Thoracic aorta (tissue), 2 donors: Measurements from ENCODE around the gene A4GALT. TPM values are rescaled to one million over a fixed set of nuclear protein-coding genes. Genes with fewer than 3 reads are reported as not detected.
"Not testable (repeated sequence)": the region's sequence is repeated elsewhere in the genome, so short reads cannot be mapped to it uniquely, and the experiment has no call there.

Experiments used
- ATAC-seq: fragments of 150-250 bp; one replicate; pipeline ENCODE4 v1.8.0; 2017; ENCODE audit warnings: low read depth; ENCODE audit not compliant: insufficient number of reproducible peaks, low FRiP score
- DNase-seq: peaks from one replicate; pipeline ENCODE4 v3.0.0-alpha.2; 2020; ENCODE audit warnings: low spot score
- H3K27ac ChIP-seq, 2 donors: fragments of 200-600 bp; sonication (generic); 1 replicate in 1 of 2; 2 replicates in 1 of 2; pipeline ENCODE4 v1.5.1; 2016; ENCODE audit warnings: mild to moderate bottlenecking in 2 of 2, moderate library complexity in 2 of 2
- H3K27me3 ChIP-seq: fragments of 200-600 bp; sonication (generic); replicated peaks from 2 replicates; pipeline ENCODE4 v1.6.0; 2016; ENCODE audit warnings: mild to moderate bottlenecking; ENCODE audit not compliant: insufficient read depth
- H3K36me3 ChIP-seq: fragments of 200-600 bp; sonication (generic); one replicate; pipeline ENCODE4 v1.5.1; 2016
- H3K4me1 ChIP-seq, 2 donors: fragments of 200-600 bp; sonication (generic); 1 replicate in 1 of 2; 2 replicates in 1 of 2; pipeline versions ENCODE4 v1.5.1 to v1.6.0; 2016; ENCODE audit warnings: low read depth in 2 of 2, mild to moderate bottlenecking in 1 of 2; ENCODE audit not compliant: control insufficient read depth in 1 of 2
- H3K4me3 ChIP-seq: fragments of 200-600 bp; sonication (generic); 2 replicates; pipeline ENCODE4 v1.5.1; 2016; ENCODE audit warnings: mild to moderate bottlenecking
- H3K9me3 ChIP-seq: fragments of 200-600 bp; sonication (generic); 2 replicates; pipeline ENCODE4 v1.5.1; 2016
- total RNA-seq, 2 donors: library from RNA; depleted of rRNA; stranded (reverse); fragments of >200 nt; gene quantifications; one replicate each; pipeline versions ENCODE4 v1.1.0 to v1.2.3, GENCODE V29; 2016
- TF ChIP-seq, protein P1 (sequence below): fragments of 200-600 bp; sonication (generic); IDR thresholded peaks from one replicate; pipeline ENCODE4 v1.5.1; 2019; ENCODE audit warnings: antibody characterized with exemption

The A4GALT gene
- total RNA-seq, 2 donors from 2014 or later = 68.4 to 77.3 TPM

DNA sequence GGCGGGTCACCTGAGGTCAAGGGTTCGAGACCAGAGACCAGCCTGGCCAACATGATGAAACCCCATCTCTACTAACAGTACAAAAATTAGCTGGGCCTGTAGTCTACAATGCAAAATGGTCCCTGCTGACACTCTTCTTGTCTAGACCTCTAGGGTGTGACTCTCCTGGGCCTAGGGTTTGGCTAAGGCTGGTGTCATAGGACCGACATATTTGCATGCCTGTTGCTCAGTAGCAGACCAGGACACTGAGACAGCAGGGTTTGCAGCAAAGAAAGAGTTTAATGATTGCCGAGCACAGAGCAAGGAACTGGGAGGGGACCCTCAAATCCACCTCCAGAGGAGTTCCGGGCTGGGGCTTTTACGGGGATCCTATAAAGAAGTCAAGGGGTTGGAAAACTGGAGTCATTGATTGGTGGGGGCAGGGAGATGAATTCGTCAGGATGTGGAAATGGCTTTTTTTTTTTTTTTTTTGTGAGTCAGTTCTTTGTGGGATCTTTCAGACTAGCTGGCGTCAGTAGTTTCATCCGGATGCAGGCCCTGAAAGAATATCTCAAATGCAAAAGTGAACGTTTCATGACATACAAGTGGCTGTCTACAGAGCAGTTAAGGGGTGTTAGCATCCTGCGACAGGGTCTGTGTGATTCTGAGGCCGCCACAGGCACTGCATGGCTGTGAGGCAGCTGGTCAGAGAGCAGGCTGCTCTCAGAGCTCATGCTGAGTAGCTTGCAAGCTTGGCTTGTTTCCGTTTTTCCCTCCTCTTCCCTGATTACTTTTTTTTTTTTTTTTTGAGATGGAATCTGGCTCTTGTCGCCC is 27.2 kb upstream of the A4GALT start:
- Histone ChIP-seq H3K9me3 (no peaks in the 10 kb centered on the region), H3K4me3 (no peak overlapping the region), H3K27me3 (no peaks in the 10 kb centered on the region), H3K36me3 (no peaks in the 10 kb centered on the region), H3K27ac (peak overlapping the region in 1 of 2 donors; percentile 64), H3K4me1 (peaks cover 11 to 12% of the 10 kb centered on the region in 2 donors)
- ATAC-seq (peak; percentile 10), DNase-seq (no peak)
- TF ChIP-seq, protein P1, sequence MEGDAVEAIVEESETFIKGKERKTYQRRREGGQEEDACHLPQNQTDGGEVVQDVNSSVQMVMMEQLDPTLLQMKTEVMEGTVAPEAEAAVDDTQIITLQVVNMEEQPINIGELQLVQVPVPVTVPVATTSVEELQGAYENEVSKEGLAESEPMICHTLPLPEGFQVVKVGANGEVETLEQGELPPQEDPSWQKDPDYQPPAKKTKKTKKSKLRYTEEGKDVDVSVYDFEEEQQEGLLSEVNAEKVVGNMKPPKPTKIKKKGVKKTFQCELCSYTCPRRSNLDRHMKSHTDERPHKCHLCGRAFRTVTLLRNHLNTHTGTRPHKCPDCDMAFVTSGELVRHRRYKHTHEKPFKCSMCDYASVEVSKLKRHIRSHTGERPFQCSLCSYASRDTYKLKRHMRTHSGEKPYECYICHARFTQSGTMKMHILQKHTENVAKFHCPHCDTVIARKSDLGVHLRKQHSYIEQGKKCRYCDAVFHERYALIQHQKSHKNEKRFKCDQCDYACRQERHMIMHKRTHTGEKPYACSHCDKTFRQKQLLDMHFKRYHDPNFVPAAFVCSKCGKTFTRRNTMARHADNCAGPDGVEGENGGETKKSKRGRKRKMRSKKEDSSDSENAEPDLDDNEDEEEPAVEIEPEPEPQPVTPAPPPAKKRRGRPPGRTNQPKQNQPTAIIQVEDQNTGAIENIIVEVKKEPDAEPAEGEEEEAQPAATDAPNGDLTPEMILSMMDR = no peak

DNA sequence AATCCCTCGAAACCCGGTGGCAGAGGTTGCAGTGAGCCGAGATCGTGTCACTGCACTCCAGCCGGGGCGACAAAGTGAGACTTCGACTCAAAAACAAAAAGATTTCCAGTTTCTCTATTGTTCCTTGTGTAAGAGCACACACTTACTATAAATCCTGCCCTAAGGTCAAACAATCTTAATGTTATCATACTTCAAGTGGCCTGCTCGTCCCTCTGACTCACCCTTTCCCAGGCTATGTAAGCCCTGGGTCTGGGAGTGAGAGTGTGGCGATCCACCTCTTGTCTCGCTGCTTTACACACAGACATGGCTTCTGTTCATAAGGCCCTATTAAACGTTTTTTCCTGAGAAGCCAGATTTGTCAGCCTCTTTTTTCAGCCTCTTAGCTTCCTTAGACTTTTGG is 24.4 kb upstream of the A4GALT start:
- Histone ChIP-seq H3K9me3 (no peaks in the 10 kb centered on the region), H3K4me1 (peaks cover 13% of the 10 kb centered on the region in 2 donors), H3K4me3 (no peak overlapping the region), H3K27me3 (no peaks in the 10 kb centered on the region), H3K36me3 (no peaks in the 10 kb centered on the region), H3K27ac (no peak overlapping the region)
- DNase-seq (no peak), ATAC-seq (no peak)
- TF ChIP-seq, protein P1 = no peak

DNA sequence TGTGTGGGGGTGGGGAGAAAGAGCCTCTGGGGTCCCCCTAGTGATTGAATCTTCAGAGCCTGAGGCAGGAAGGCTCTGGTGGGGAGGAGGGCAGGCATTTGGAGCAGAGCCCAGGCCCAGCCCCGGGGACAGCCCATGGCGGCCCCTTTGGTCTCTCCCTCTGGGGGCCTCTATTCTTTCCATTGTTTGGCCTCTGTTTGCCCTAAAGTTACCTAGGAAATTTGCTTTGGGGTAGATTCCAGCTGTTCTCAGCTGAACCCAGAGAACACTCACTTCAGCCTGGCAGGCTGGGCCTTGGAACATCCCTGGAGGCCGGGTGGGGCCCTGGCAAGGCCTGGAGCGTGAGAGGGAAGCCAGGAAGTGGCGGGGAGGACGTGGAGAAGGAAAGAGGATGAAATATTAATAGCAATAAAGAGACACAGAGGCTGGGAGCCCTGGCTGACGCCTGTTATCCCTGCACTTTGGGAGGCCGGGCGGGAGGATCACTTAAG is 22.9 kb upstream of the A4GALT start:
- Histone ChIP-seq H3K4me1 (peaks cover 13% of the 10 kb centered on the region in 2 donors), H3K9me3 (no peaks in the 10 kb centered on the region), H3K4me3 (no peak overlapping the region), H3K36me3 (no peaks in the 10 kb centered on the region), H3K27me3 (no peaks in the 10 kb centered on the region), H3K27ac (peak overlapping the region; percentile 46 to 68)
- DNase-seq (peak; percentile 65), ATAC-seq (peak; percentile 80)
- TF ChIP-seq, protein P1 = no peak

DNA sequence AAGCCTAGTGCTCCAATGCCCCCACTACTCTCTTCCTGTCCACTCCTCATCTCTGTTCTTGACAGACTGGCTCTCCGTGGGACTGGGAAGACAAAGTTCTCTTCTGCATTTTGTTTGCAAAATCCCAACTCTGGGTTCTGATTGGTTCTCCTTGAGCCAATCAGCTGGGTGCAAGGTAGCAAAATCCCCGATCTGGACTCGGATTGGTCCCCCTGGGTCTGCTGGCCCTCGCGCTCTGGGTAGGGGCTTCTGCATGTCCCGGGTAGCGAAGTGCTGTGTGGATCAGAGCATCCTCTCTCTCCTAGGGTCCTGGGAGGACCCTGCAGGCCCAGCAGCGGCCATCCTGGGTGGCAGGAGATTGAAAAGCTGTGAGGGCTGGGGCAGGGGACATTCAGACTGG is 22.3 kb upstream of the A4GALT start:
- Histone ChIP-seq H3K9me3 (no peaks in the 10 kb centered on the region), H3K27ac (peak overlapping the region; percentile 46 to 68), H3K27me3 (no peaks in the 10 kb centered on the region), H3K4me3 (no peak overlapping the region), H3K4me1 (peaks cover 13% of the 10 kb centered on the region in 2 donors), H3K36me3 (no peaks in the 10 kb centered on the region)
- DNase-seq = no peak
- TF ChIP-seq, protein P1 = no peak
- ATAC-seq = no peak

DNA sequence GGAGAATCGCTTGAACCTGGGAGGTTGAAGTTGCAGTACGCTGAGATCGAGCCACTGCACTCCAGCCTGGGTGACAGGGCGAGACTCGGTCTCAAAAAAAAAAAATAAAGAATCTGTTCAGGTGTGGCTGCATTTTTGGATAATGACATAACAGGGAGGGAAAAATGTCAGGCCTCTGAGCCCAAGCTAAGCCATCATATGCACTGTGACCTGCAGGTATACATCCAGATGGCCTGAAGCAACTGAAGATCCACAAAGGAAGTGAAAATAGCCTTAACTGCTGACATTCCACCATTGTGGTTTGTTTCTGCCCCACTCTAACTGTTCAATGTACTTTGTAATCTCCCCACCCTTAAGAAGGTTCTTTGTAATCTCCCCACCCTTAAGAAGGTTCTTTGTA is 19.6 kb upstream of the A4GALT start:
- not testable (repeated sequence) for H3K27ac ChIP-seq, H3K36me3 ChIP-seq, H3K27me3 ChIP-seq, DNase-seq, H3K4me3 ChIP-seq, ATAC-seq, H3K9me3 ChIP-seq
- peaks cover 13% of the 10 kb centered on the region in 2 donors for H3K4me1 ChIP-seq
